ENCODE data around the gene ZFPM1.

DNA sequence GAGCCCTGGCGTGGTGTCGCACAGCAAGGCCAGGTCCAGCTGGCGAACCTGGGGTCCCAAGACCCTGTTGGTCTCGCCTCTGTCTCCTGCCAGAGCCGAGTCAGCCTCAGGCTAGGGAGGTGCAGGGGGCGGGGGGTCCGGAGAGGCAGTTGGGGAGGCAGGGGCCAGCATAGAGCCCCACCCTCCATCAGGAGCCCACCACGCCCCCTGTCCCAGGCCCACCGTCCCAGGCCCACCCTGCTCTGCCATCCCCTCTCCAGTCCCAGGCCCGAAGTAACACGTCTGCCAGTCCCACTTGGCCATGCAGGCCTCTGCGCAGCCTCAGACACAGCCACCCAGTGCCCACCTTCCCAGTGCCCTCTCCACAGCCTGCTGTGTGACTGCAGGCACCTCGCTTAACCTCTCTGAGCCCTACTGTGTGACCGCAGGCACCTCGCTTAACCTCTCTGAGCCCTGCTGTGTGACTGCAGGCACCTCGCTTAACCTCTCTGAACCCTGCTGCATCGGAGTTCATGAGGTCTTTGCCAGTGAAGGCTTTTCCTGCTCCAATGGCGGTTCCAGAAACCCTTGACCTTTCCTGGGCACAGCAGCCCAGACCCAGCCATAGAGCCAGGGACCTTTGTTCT is 41.0 kb upstream of the ZFPM1 start:
- TF ChIP-seq, protein P1, sequence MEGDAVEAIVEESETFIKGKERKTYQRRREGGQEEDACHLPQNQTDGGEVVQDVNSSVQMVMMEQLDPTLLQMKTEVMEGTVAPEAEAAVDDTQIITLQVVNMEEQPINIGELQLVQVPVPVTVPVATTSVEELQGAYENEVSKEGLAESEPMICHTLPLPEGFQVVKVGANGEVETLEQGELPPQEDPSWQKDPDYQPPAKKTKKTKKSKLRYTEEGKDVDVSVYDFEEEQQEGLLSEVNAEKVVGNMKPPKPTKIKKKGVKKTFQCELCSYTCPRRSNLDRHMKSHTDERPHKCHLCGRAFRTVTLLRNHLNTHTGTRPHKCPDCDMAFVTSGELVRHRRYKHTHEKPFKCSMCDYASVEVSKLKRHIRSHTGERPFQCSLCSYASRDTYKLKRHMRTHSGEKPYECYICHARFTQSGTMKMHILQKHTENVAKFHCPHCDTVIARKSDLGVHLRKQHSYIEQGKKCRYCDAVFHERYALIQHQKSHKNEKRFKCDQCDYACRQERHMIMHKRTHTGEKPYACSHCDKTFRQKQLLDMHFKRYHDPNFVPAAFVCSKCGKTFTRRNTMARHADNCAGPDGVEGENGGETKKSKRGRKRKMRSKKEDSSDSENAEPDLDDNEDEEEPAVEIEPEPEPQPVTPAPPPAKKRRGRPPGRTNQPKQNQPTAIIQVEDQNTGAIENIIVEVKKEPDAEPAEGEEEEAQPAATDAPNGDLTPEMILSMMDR (conservative IDR thresholded peaks at IDR 0.05 in 1 of 2, IDR thresholded peaks at IDR 0.05 in 1 of 2; ENCODE audit: extremely low read depth in 1 of 2, insufficient read depth in 1 of 2, low read depth in 1 of 2, low read length in 2 of 2): no peak
- no peak for TF ChIP-seq EZH2 (IDR thresholded peaks at IDR 0.05; ENCODE audit: borderline replicate concordance, low read length)
